ENCODE data around the gene FAM151A. TPM values are rescaled to one million over a fixed set of nuclear protein-coding genes. Genes with fewer than 3 reads are reported as not detected.

FAM151A gene
- total and polyA plus RNA-seq, 2 of the 13 experiments (the other 11 are each of a cell fraction or from before 2014, with no cell fraction given) = 0.29 to 3.6 TPM

DNA sequence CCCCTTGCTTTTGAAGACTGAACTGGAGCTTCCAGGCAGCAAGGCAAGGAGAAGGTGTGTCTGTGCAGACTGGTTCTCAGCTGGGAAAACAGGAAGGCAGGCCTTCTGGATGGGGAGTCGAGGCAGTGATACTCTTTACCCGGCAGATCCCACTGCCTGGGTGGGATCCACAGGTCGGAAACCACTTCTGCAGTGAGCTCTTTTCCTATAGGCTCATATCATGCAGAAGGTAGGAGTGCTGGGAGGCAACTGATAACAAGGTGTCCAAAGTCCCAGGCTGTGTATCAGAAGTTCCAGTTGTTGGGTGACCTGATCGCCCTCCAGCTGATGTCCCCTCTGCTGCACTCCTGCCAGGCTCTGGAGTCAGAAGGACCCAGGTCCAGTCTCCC, 58.2 kb downstream of the FAM151A start (continued):
- TF ChIP-seq, protein P1, sequence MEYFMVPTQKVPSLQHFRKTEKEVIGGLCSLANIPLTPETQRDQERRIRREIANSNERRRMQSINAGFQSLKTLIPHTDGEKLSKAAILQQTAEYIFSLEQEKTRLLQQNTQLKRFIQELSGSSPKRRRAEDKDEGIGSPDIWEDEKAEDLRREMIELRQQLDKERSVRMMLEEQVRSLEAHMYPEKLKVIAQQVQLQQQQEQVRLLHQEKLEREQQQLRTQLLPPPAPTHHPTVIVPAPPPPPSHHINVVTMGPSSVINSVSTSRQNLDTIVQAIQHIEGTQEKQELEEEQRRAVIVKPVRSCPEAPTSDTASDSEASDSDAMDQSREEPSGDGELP (IDR thresholded peaks at IDR 0.05; ENCODE audit: borderline replicate concordance, low read depth) = peak; percentile 89
- no peak for TF ChIP-seq ZNF253 (CRISPR knock-in tag; IDR thresholded peaks at IDR 0.05; ENCODE audit: borderline replicate concordance)
- no peak for TF ChIP-seq CHD4 (IDR thresholded peaks at IDR 0.05; ENCODE audit: borderline replicate concordance, low read length)
- no peak for TF ChIP-seq ZEB1 (IDR thresholded peaks at IDR 0.05; ENCODE audit: insufficient replicate concordance, low read depth)
- peak; percentile 71 for TF ChIP-seq HNF4G (IDR thresholded peaks at IDR 0.05; ENCODE audit: borderline replicate concordance, low read depth, low read length)
- TF ChIP-seq HNF4G (CRISPR knock-in tag; IDR thresholded peaks at IDR 0.05; ENCODE audit: borderline replicate concordance, low read depth) = no peak
- no peak for TF ChIP-seq ZNF501 (CRISPR knock-in tag; IDR thresholded peaks at IDR 0.05)
- no peak for TF ChIP-seq WIZ (CRISPR knock-in tag; IDR thresholded peaks at IDR 0.05)
- TF ChIP-seq ZNF841 (CRISPR knock-in tag; IDR thresholded peaks at IDR 0.05; ENCODE audit: borderline replicate concordance) = no peak
- TF ChIP-seq, protein P2, sequence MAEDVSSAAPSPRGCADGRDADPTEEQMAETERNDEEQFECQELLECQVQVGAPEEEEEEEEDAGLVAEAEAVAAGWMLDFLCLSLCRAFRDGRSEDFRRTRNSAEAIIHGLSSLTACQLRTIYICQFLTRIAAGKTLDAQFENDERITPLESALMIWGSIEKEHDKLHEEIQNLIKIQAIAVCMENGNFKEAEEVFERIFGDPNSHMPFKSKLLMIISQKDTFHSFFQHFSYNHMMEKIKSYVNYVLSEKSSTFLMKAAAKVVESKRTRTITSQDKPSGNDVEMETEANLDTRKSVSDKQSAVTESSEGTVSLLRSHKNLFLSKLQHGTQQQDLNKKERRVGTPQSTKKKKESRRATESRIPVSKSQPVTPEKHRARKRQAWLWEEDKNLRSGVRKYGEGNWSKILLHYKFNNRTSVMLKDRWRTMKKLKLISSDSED (CRISPR knock-in tag; IDR thresholded peaks at IDR 0.05) = no peak
- TF ChIP-seq, protein P3, sequence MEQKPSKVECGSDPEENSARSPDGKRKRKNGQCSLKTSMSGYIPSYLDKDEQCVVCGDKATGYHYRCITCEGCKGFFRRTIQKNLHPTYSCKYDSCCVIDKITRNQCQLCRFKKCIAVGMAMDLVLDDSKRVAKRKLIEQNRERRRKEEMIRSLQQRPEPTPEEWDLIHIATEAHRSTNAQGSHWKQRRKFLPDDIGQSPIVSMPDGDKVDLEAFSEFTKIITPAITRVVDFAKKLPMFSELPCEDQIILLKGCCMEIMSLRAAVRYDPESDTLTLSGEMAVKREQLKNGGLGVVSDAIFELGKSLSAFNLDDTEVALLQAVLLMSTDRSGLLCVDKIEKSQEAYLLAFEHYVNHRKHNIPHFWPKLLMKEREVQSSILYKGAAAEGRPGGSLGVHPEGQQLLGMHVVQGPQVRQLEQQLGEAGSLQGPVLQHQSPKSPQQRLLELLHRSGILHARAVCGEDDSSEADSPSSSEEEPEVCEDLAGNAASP (CRISPR knock-in tag; IDR thresholded peaks at IDR 0.05; ENCODE audit: borderline replicate concordance) = 0 out of 2 replicates have a peak, but pooled peaks have one; percentile 25
- peak; percentile 25 for TF ChIP-seq SALL1 (CRISPR knock-in tag; IDR thresholded peaks at IDR 0.05)
- 0 out of 2 replicates have a peak, but pooled peaks have one; percentile 15 for TF ChIP-seq RCOR2 (CRISPR knock-in tag; IDR thresholded peaks at IDR 0.05)
- TF ChIP-seq ZNF367 (CRISPR knock-in tag; IDR thresholded peaks at IDR 0.05; ENCODE audit: borderline replicate concordance) = no peak
- TF ChIP-seq, protein P4, sequence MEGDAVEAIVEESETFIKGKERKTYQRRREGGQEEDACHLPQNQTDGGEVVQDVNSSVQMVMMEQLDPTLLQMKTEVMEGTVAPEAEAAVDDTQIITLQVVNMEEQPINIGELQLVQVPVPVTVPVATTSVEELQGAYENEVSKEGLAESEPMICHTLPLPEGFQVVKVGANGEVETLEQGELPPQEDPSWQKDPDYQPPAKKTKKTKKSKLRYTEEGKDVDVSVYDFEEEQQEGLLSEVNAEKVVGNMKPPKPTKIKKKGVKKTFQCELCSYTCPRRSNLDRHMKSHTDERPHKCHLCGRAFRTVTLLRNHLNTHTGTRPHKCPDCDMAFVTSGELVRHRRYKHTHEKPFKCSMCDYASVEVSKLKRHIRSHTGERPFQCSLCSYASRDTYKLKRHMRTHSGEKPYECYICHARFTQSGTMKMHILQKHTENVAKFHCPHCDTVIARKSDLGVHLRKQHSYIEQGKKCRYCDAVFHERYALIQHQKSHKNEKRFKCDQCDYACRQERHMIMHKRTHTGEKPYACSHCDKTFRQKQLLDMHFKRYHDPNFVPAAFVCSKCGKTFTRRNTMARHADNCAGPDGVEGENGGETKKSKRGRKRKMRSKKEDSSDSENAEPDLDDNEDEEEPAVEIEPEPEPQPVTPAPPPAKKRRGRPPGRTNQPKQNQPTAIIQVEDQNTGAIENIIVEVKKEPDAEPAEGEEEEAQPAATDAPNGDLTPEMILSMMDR (CRISPR knock-in tag; IDR thresholded peaks at IDR 0.05) = peak; percentile 14; the same call in 1 of the 2 replicates
- peak; percentile 29; the same call in 1 of the 2 replicates for TF ChIP-seq SAP130 (CRISPR knock-in tag; IDR thresholded peaks at IDR 0.05; ENCODE audit: low read depth)
- TF ChIP-seq ZNF782 (CRISPR knock-in tag; IDR thresholded peaks at IDR 0.05; ENCODE audit: borderline replicate concordance) = peak; percentile 79; the same call in 1 of the 2 replicates
- TF ChIP-seq ZNF652 (CRISPR knock-in tag; IDR thresholded peaks at IDR 0.05; ENCODE audit: borderline replicate concordance, low read depth) = no peak
- TF ChIP-seq, protein P5, sequence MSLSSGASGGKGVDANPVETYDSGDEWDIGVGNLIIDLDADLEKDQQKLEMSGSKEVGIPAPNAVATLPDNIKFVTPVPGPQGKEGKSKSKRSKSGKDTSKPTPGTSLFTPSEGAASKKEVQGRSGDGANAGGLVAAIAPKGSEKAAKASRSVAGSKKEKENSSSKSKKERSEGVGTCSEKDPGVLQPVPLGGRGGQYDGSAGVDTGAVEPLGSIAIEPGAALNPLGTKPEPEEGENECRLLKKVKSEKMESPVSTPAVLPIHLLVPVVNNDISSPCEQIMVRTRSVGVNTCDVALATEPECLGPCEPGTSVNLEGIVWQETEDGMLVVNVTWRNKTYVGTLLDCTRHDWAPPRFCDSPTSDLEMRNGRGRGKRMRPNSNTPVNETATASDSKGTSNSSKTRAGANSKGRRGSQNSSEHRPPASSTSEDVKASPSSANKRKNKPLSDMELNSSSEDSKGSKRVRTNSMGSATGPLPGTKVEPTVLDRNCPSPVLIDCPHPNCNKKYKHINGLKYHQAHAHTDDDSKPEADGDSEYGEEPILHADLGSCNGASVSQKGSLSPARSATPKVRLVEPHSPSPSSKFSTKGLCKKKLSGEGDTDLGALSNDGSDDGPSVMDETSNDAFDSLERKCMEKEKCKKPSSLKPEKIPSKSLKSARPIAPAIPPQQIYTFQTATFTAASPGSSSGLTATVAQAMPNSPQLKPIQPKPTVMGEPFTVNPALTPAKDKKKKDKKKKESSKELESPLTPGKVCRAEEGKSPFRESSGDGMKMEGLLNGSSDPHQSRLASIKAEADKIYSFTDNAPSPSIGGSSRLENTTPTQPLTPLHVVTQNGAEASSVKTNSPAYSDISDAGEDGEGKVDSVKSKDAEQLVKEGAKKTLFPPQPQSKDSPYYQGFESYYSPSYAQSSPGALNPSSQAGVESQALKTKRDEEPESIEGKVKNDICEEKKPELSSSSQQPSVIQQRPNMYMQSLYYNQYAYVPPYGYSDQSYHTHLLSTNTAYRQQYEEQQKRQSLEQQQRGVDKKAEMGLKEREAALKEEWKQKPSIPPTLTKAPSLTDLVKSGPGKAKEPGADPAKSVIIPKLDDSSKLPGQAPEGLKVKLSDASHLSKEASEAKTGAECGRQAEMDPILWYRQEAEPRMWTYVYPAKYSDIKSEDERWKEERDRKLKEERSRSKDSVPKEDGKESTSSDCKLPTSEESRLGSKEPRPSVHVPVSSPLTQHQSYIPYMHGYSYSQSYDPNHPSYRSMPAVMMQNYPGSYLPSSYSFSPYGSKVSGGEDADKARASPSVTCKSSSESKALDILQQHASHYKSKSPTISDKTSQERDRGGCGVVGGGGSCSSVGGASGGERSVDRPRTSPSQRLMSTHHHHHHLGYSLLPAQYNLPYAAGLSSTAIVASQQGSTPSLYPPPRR (CRISPR knock-in tag; IDR thresholded peaks at IDR 0.05; ENCODE audit: borderline replicate concordance) = 0 out of 2 replicates have a peak, but pooled peaks have one; percentile 19
- TF ChIP-seq RXRB (CRISPR knock-in tag; IDR thresholded peaks at IDR 0.05; ENCODE audit: borderline replicate concordance) = peak; percentile 33; the same call in 1 of the 2 replicates

Data from HepG2 (cell line).